ENCODE data around the gene UBASH3B.
"Not testable (repeated sequence)": the region's sequence is repeated elsewhere in the genome, so short reads cannot be mapped to it uniquely, and the experiment has no call there.

- not testable (repeated sequence) for TF ChIP-seq POLR2A, CTCF, EP300, POLR2AphosphoS5 (IDR thresholded peaks at IDR 0.05)
These were observed 75.2 kb downstream of the UBASH3B start for GRCh38 chr11:122730694-122731093.

All from suprapubic skin (tissue), 4 donors.